Measurements from ENCODE around the gene ADGRL2. TPM values are rescaled to one million over a fixed set of nuclear protein-coding genes. Genes with fewer than 3 reads are reported as not detected.
A peak's percentile ranks its signal among the peaks of the same experiment; 100 is the strongest.

The ADGRL2 gene
- total and polyA plus RNA-seq, 2 donors (not counting 3 experiments of a cell fraction or from before 2014, with no cell fraction given), result 32.7 to 46.1 TPM

- no peaks in the 10 kb centered on the region for H3K9me3 ChIP-seq (replicated peaks; ENCODE audit: control insufficient read depth, insufficient read depth, low read length)
- peaks cover 40% of the 10 kb centered on the region for H3K79me2 ChIP-seq (ENCODE audit: control insufficient read depth, insufficient read depth, low read length)
- ChIA-PET CTCF (interaction anchor here (0.7 to 2.1 kb wide), 5 partner anchors 11 to 886 kb away, joined by 3 to 11 read pairs (median 3); no protein-coding TSS in a partner anchor), POLR2A (no interaction called here)
- intact Hi-C loops (cut with micrococcal nuclease), result loop anchor here (10.0 kb wide), 2 partner anchors 968 to 1028 kb away; no protein-coding TSS in a partner anchor
- H3K36me3 ChIP-seq (ENCODE audit: control insufficient read depth in 2 of 2, extremely low read depth in 1 of 2, insufficient read depth in 2 of 2, low read length in 2 of 2), result no peaks in the 10 kb centered on the region
- H3K9ac ChIP-seq (replicated peaks; ENCODE audit: extremely low read depth, insufficient read depth, low read length), result no peak overlapping the region
- no peaks in the 10 kb centered on the region for H3K9me1 ChIP-seq (replicated peaks; ENCODE audit: control insufficient read depth, extremely low read depth, insufficient read depth, low read length)
- DNase-seq (ENCODE audit: low read depth, low spot score), result no peak
- no TSS peak for BruUV-seq (replicated peaks)
- H4K20me1 ChIP-seq (replicated peaks; ENCODE audit: control insufficient read depth, extremely low read depth, insufficient read depth, low read length), result no peaks in the 10 kb centered on the region
- H3K4me2 ChIP-seq (ENCODE audit: insufficient read depth, low read length), result no peak overlapping the region
- dilution Hi-C loops (cut with MboI; ENCODE audit: extremely low pct_ligation_motif_present, low sequenced_read_pairs), result no loop called here
- no peaks in the 10 kb centered on the region for H3K27me3 ChIP-seq (ENCODE audit: control insufficient read depth in 2 of 2, insufficient read depth in 2 of 2, low read length in 2 of 2)
- no peak overlapping the region for H3K27ac ChIP-seq (ENCODE audit: insufficient read depth, low read depth, low read length)
- TF ChIP-seq EZH2 (IDR thresholded peaks at IDR 0.05; ENCODE audit: borderline replicate concordance, low read depth, low read length, severe bottlenecking) (no peak), MAX (IDR thresholded peaks at IDR 0.05; ENCODE audit: insufficient read depth, insufficient read length) (no peak), MYC (IDR thresholded peaks at IDR 0.05; ENCODE audit: low read depth, low read length) (no peak), FOS (IDR thresholded peaks at IDR 0.05; ENCODE audit: borderline replicate concordance, insufficient read depth, low read length) (no peak), GATA2 (IDR thresholded peaks at IDR 0.05; ENCODE audit: insufficient read depth, insufficient read length, low read depth, low read length) (no peak), POLR2AphosphoS5 (IDR thresholded peaks at IDR 0.05; ENCODE audit: insufficient read depth, low read depth, low read length) (no peak)
- no peak overlapping the region for H2AFZ ChIP-seq (ENCODE audit: low read depth, low read length)
- FAIRE-seq, result no peak
- peaks cover 20% of the 10 kb centered on the region for H3K4me1 ChIP-seq (ENCODE audit: control insufficient read depth, extremely low read depth, insufficient read depth, low read length)
- no peak overlapping the region for H3K4me3 ChIP-seq (replicated peaks in 1 of 3; ENCODE audit: insufficient read depth in 1 of 3, low read depth in 1 of 3, low read length in 3 of 3)
Observed at GRCh38 chr1:81806432-81806770, 5.7 kb downstream of the ADGRL2 start.

GRCh38 chr1:81808760-81809159 is 8.0 kb downstream of the ADGRL2 start:
- H3K27me3 ChIP-seq (ENCODE audit: control insufficient read depth in 2 of 2, insufficient read depth in 2 of 2, low read length in 2 of 2), result no peaks in the 10 kb centered on the region
- peaks cover 26% of the 10 kb centered on the region for H3K4me1 ChIP-seq (ENCODE audit: control insufficient read depth, extremely low read depth, insufficient read depth, low read length)
- H3K4me2 ChIP-seq (ENCODE audit: insufficient read depth, low read length), result peak overlapping the region; percentile 30
- no peaks in the 10 kb centered on the region for H3K36me3 ChIP-seq (ENCODE audit: control insufficient read depth in 2 of 2, extremely low read depth in 1 of 2, insufficient read depth in 2 of 2, low read length in 2 of 2)
- BruUV-seq (replicated peaks), result no TSS peak
- ChIA-PET CTCF (interaction anchor here (2.1 kb wide), 1 partner anchor 259 kb away, joined by 11 read pairs; no protein-coding TSS in a partner anchor), POLR2A (no interaction called here)
- H2AFZ ChIP-seq (ENCODE audit: low read depth, low read length), result no peak overlapping the region
- no peak for DNase-seq (ENCODE audit: low read depth, low spot score)
- no peak overlapping the region for H3K27ac ChIP-seq (ENCODE audit: insufficient read depth, low read depth, low read length)
- FAIRE-seq, result no peak
- dilution Hi-C loops (cut with MboI; ENCODE audit: extremely low pct_ligation_motif_present, low sequenced_read_pairs) (no loop called here), intact Hi-C loops (cut with micrococcal nuclease) (loop anchor here (10.0 kb wide), 2 partner anchors 966 to 1026 kb away; no protein-coding TSS in a partner anchor)
- no peak overlapping the region for H3K9ac ChIP-seq (replicated peaks; ENCODE audit: extremely low read depth, insufficient read depth, low read length)
- no peaks in the 10 kb centered on the region for H4K20me1 ChIP-seq (replicated peaks; ENCODE audit: control insufficient read depth, extremely low read depth, insufficient read depth, low read length)
- H3K4me3 ChIP-seq (replicated peaks in 1 of 3; ENCODE audit: insufficient read depth in 1 of 3, low read depth in 1 of 3, low read length in 3 of 3), result no peak overlapping the region
- H3K9me3 ChIP-seq (replicated peaks; ENCODE audit: control insufficient read depth, insufficient read depth, low read length), result no peaks in the 10 kb centered on the region
- TF ChIP-seq FOS (IDR thresholded peaks at IDR 0.05; ENCODE audit: borderline replicate concordance, insufficient read depth, low read length) (no peak), MYC (IDR thresholded peaks at IDR 0.05; ENCODE audit: low read depth, low read length) (no peak), EZH2 (IDR thresholded peaks at IDR 0.05; ENCODE audit: borderline replicate concordance, low read depth, low read length, severe bottlenecking) (no peak), JUN (IDR thresholded peaks at IDR 0.05; ENCODE audit: borderline replicate concordance, insufficient read depth, insufficient read length, low read depth) (no peak), POLR2A (IDR thresholded peaks at IDR 0.05; ENCODE audit: low read depth, low read length) (no peak), MAX (IDR thresholded peaks at IDR 0.05; ENCODE audit: insufficient read depth, insufficient read length) (no peak), POLR2AphosphoS5 (IDR thresholded peaks at IDR 0.05; ENCODE audit: insufficient read depth, low read depth, low read length) (no peak), GATA2 (IDR thresholded peaks at IDR 0.05; ENCODE audit: insufficient read depth, insufficient read length, low read depth, low read length) (no peak), CTCF (IDR thresholded peaks at IDR 0.05; ENCODE audit: extremely low read depth in 1 of 2, insufficient read depth in 1 of 2, low read depth in 1 of 2, low read length in 2 of 2) (no peak)
- H3K79me2 ChIP-seq (ENCODE audit: control insufficient read depth, insufficient read depth, low read length), result peaks cover 27% of the 10 kb centered on the region
- H3K9me1 ChIP-seq (replicated peaks; ENCODE audit: control insufficient read depth, extremely low read depth, insufficient read depth, low read length), result no peaks in the 10 kb centered on the region
